Measurements from ENCODE around the gene CBR3. TPM values are rescaled to one million over a fixed set of nuclear protein-coding genes. Genes with fewer than 3 reads are reported as not detected.

CBR3 gene
- total and polyA plus RNA-seq, 2 of the 13 experiments (the other 11 are each of a cell fraction or from before 2014, with no cell fraction given): not detected

- TF ChIP-seq PBX3 (CRISPR knock-in tag; IDR thresholded peaks at IDR 0.05; ENCODE audit: borderline replicate concordance): no peak
- no peak for TF ChIP-seq PAF1 (CRISPR knock-in tag; IDR thresholded peaks at IDR 0.05)
These were observed 36.5 kb downstream of the CBR3 start (continued) for GRCh38 chr21:36171336-36171735.

- no peak overlapping the region for H3K27ac ChIP-seq (ENCODE audit: extremely low read length, insufficient read depth, low read length)
- FAIRE-seq: no peak
- in situ Hi-C loops (cut with HindIII; ENCODE audit: extremely low pct_ligation_motif_present, low pct_unique_long_range_greater_than_20kb): no loop called here
- TF ChIP-seq ZNF75D (CRISPR knock-in tag; IDR thresholded peaks at IDR 0.05; ENCODE audit: borderline replicate concordance): no peak
- ChIA-PET CTCF (ENCODE audit: low intra/inter-chr PET ratio, low total read pairs) (no interaction called here), POLR2A (no interaction called here)
- WGBS (ENCODE audit: low lambda C conversion rate): 91% methylated on average over 9 of the region's 9 CpGs
- no peak overlapping the region for H3K9ac ChIP-seq (ENCODE audit: insufficient read depth, low read depth, low read length)
- no peaks in the 10 kb centered on the region for H3K9me3 ChIP-seq (ENCODE audit: low read length)
- H4K20me1 ChIP-seq (ENCODE audit: insufficient read depth, low read length): no peaks in the 10 kb centered on the region
- BruUV-seq (replicated peaks): no TSS peak
- H3K79me2 ChIP-seq (ENCODE audit: insufficient read depth, low read length): no peaks in the 10 kb centered on the region
- DNase-seq (ENCODE audit: low spot score): no peak
- H3K4me3 ChIP-seq (replicated peaks in 1 of 3; ENCODE audit: insufficient read depth in 1 of 3, low read depth in 2 of 3, low read length in 3 of 3): no peak overlapping the region
- no peak overlapping the region for H3K4me2 ChIP-seq (ENCODE audit: low read depth, low read length)
- peaks cover 2 to 12% of the 10 kb centered on the region in 2 experiments; a peak in 3 of 5 replicates for H3K36me3 ChIP-seq (replicated peaks in 1 of 2; ENCODE audit: control insufficient read depth in 1 of 2, insufficient read depth in 2 of 2, low read length in 2 of 2)
- ATAC-seq: no peak
- no peaks in the 10 kb centered on the region for H3K27me3 ChIP-seq (ENCODE audit: control insufficient read depth in 1 of 2, insufficient read depth in 2 of 2, low read length in 2 of 2)
- intact Hi-C loops (cut with micrococcal nuclease; ENCODE audit: unreplicated experiment): no loop called here
- peaks cover 9% of the 10 kb centered on the region for H3K4me1 ChIP-seq (ENCODE audit: insufficient read depth, low read length)
- H2AFZ ChIP-seq (ENCODE audit: low read length): no peak overlapping the region
These were observed 37.0 kb downstream of the CBR3 start for GRCh38 chr21:36171741-36172331.

- no peaks in the 10 kb centered on the region for H3K9me3 ChIP-seq (ENCODE audit: low read length)
- ChIA-PET CTCF (ENCODE audit: low intra/inter-chr PET ratio, low total read pairs) (no interaction called here), POLR2A (no interaction called here)
- H4K20me1 ChIP-seq (ENCODE audit: insufficient read depth, low read length): no peaks in the 10 kb centered on the region
- DNase-seq (ENCODE audit: low spot score) (no peak), FAIRE-seq (no peak), ATAC-seq (no peak)
- no TSS peak for BruUV-seq (replicated peaks)
- H3K4me1 ChIP-seq (ENCODE audit: insufficient read depth, low read length): no peaks in the 10 kb centered on the region
- no peak overlapping the region for H3K9ac ChIP-seq (ENCODE audit: insufficient read depth, low read depth, low read length)
- intact Hi-C loops (cut with micrococcal nuclease; ENCODE audit: unreplicated experiment) (no loop called here), in situ Hi-C loops (cut with HindIII; ENCODE audit: extremely low pct_ligation_motif_present, low pct_unique_long_range_greater_than_20kb) (no loop called here)
- H3K27ac ChIP-seq (ENCODE audit: extremely low read length, insufficient read depth, low read length): no peak overlapping the region
- no peak overlapping the region for H2AFZ ChIP-seq (ENCODE audit: low read length)
- 96% methylated on average over 6 of the region's 6 CpGs for WGBS (ENCODE audit: low lambda C conversion rate)
- no peaks in the 10 kb centered on the region for H3K27me3 ChIP-seq (ENCODE audit: control insufficient read depth in 1 of 2, insufficient read depth in 2 of 2, low read length in 2 of 2)
- peaks cover 2 to 3% of the 10 kb centered on the region in 2 experiments; a peak in 3 of 5 replicates for H3K36me3 ChIP-seq (replicated peaks in 1 of 2; ENCODE audit: control insufficient read depth in 1 of 2, insufficient read depth in 2 of 2, low read length in 2 of 2)
- no peak overlapping the region for H3K4me2 ChIP-seq (ENCODE audit: low read depth, low read length)
- H3K79me2 ChIP-seq (ENCODE audit: insufficient read depth, low read length): no peaks in the 10 kb centered on the region
- H3K4me3 ChIP-seq (replicated peaks in 1 of 3; ENCODE audit: insufficient read depth in 1 of 3, low read depth in 2 of 3, low read length in 3 of 3): no peak overlapping the region
- TF ChIP-seq SKI (IDR thresholded peaks at IDR 0.05; ENCODE audit: partially characterized antibody) (no peak), ZNF20 (CRISPR knock-in tag; IDR thresholded peaks at IDR 0.05) (no peak), SNAPC5 (CRISPR knock-in tag; IDR thresholded peaks at IDR 0.05; ENCODE audit: borderline replicate concordance) (no peak), ZNF691 (CRISPR knock-in tag; IDR thresholded peaks at IDR 0.05; ENCODE audit: borderline replicate concordance, low read depth) (no peak), PRPF4 (IDR thresholded peaks at IDR 0.05; ENCODE audit: low read depth, low read length, poor library complexity, severe bottlenecking) (no peak), HDAC6 (IDR thresholded peaks at IDR 0.05; ENCODE audit: low read depth, low read length) (no peak), ZNF777 (CRISPR knock-in tag; IDR thresholded peaks at IDR 0.05) (no peak), WIZ (CRISPR knock-in tag; IDR thresholded peaks at IDR 0.05) (no peak), NFKBIZ (CRISPR knock-in tag; IDR thresholded peaks at IDR 0.05) (no peak), ZNF335 (CRISPR knock-in tag; IDR thresholded peaks at IDR 0.05) (no peak), ESRRA (CRISPR knock-in tag; IDR thresholded peaks at IDR 0.05; ENCODE audit: low read depth) (no peak), NR2F2 (IDR thresholded peaks at IDR 0.05; ENCODE audit: borderline replicate concordance, low read depth) (no peak), FLYWCH1 (CRISPR knock-in tag; IDR thresholded peaks at IDR 0.05) (no peak), ZNF232 (CRISPR knock-in tag; IDR thresholded peaks at IDR 0.05; ENCODE audit: borderline replicate concordance) (no peak)
These were observed 39.9 kb downstream of the CBR3 start for GRCh38 chr21:36174780-36175179.
